Esophagus squamous epithelium (tissue), 5 donors: ENCODE measurements around the gene PKHD1. TPM values are rescaled to one million over a fixed set of nuclear protein-coding genes. Genes with fewer than 3 reads are reported as not detected.

Experiments
- DNase-seq: peaks from one replicate; lab custom pipeline; 2025; lab: John Stamatoyannopoulos, UW
- H3K27ac ChIP-seq, 4 donors: fragments of 200-600 bp; sonication (generic); one replicate each; pipeline ENCODE4 v1.5.1; 2016 to 2019; ENCODE audit warnings: mild to moderate bottlenecking in 1 of 4
- H3K27me3 ChIP-seq, 4 donors: fragments of 200-600 bp; sonication (generic); 1 replicate in 3 of 4; 2 replicates in 1 of 4; pipeline versions ENCODE4 v1.5.1 to v1.6.0; 2017 to 2021; ENCODE audit warnings: antibody characterized with exemption in 1 of 4
- H3K36me3 ChIP-seq, 3 donors: fragments of 200-600 bp; sonication (generic); one replicate each; pipeline ENCODE4 v1.5.1; 2016 to 2019
- H3K4me1 ChIP-seq, 3 donors: fragments of 200-600 bp; sonication (generic); one replicate each; pipeline ENCODE4 v1.5.1; 2017 to 2019
- H3K4me3 ChIP-seq, 4 donors: fragments of 200-600 bp; sonication (generic); 1 replicate in 3 of 4; 2 replicates in 1 of 4; pipeline ENCODE4 v1.5.1; 2016 to 2019; ENCODE audit warnings: mild to moderate bottlenecking in 2 of 4, moderate library complexity in 1 of 4
- H3K9me3 ChIP-seq, 3 donors: fragments of 200-600 bp; sonication (generic); one replicate each; pipeline ENCODE4 v1.5.1; 2016 to 2019
- POLR2A ChIP-seq, 4 donors: fragments of 450-650 bp; IDR thresholded peaks; one replicate each; pipeline ENCODE4 v1.6.1; 2017; ENCODE audit warnings: antibody characterized with exemption in 4 of 4, mild to moderate bottlenecking in 4 of 4, moderate library complexity in 3 of 4
- WGBS, 2 donors: methylation state at CpG; one replicate each; pipeline ENCODE4 v1.1.5; 2018; 5-methylcytosine and 5-hydroxymethylcytosine counted together
- intact Hi-C: fragments of 100-400 bp; cut with DNase I; formaldehyde crosslinking; loops from one replicate; pipeline ENCODE4 v1.15.0; 2022
- total RNA-seq, 4 donors: library from RNA; depleted of rRNA; stranded (reverse); fragments of >200 nt; gene quantifications; one replicate each; pipeline ENCODE4 v1.1.0, GENCODE V29; 2016
- TF ChIP-seq, protein P1 (sequence below), 6 experiments: fragments of 450-650 bp in 4 of 6; fragments of 200-600 bp in 2 of 6; sonication (generic) in 2 of 6; IDR thresholded peaks; one replicate each; pipeline ENCODE4 v1.5.1; 2016 to 2019; ENCODE audit warnings: antibody characterized with exemption in 6 of 6, mild to moderate bottlenecking in 4 of 6, moderate library complexity in 4 of 6
- donor health status: DM: yes; HTN: yes; CAD: no.

The PKHD1 gene
- total RNA-seq, 4 donors from 2014 or later, result 0.04 TPM; not detected in 3

- H3K9me3 ChIP-seq, result no peaks in the 10 kb centered on the region
- TF ChIP-seq, protein P1, sequence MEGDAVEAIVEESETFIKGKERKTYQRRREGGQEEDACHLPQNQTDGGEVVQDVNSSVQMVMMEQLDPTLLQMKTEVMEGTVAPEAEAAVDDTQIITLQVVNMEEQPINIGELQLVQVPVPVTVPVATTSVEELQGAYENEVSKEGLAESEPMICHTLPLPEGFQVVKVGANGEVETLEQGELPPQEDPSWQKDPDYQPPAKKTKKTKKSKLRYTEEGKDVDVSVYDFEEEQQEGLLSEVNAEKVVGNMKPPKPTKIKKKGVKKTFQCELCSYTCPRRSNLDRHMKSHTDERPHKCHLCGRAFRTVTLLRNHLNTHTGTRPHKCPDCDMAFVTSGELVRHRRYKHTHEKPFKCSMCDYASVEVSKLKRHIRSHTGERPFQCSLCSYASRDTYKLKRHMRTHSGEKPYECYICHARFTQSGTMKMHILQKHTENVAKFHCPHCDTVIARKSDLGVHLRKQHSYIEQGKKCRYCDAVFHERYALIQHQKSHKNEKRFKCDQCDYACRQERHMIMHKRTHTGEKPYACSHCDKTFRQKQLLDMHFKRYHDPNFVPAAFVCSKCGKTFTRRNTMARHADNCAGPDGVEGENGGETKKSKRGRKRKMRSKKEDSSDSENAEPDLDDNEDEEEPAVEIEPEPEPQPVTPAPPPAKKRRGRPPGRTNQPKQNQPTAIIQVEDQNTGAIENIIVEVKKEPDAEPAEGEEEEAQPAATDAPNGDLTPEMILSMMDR (IDR thresholded peaks at IDR 0.05), result no peak
- no peak for TF ChIP-seq POLR2A (IDR thresholded peaks at IDR 0.05)
- WGBS, 2 donors, result 33 to 44% methylated on average over 1 of the region's 1 CpG
- H3K27ac ChIP-seq, result no peak overlapping the region
- no peak for DNase-seq
- no peaks in the 10 kb centered on the region for H3K4me1 ChIP-seq
- no peak overlapping the region for H3K4me3 ChIP-seq
- intact Hi-C loops, result no loop called here
- H3K36me3 ChIP-seq, result no peaks in the 10 kb centered on the region
- H3K27me3 ChIP-seq, result no peaks in the 10 kb centered on the region
Observed at GRCh38 chr6:51620971-51621370, 466.4 kb downstream of the PKHD1 start.

GRCh38 chr6:51619042-51619799, 468.2 kb downstream of the PKHD1 start:
- Histone ChIP-seq H3K36me3 (no peaks in the 10 kb centered on the region), H3K9me3 (no peaks in the 10 kb centered on the region), H3K4me1 (no peaks in the 10 kb centered on the region), H3K27ac (no peak overlapping the region), H3K4me3 (no peak overlapping the region), H3K27me3 (no peaks in the 10 kb centered on the region)
- DNase-seq, result no peak
- 68 to 73% methylated on average over 6 of the region's 6 CpGs for WGBS, 2 donors
- TF ChIP-seq POLR2A (IDR thresholded peaks at IDR 0.05), result no peak
- TF ChIP-seq, protein P1 (IDR thresholded peaks at IDR 0.05), result no peak
- intact Hi-C loops, result no loop called here

DNA sequence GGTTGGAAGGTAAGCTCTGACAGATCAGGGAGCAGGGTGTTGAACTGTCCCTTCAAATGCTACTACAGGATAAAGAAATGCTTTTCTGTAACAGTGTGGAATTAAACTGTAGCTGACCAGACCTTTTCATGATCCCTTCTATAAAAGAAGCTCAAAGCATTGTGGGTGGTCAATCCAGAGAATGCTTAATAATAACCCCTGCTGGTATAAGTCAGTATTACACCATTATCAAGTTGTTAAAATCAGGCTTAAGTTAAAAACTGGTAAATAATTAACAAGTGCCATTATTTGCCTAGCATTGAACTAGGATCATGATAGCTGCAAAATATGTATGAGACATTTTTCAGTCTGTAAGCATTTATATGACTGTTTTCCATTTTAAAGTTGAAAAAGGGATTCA, 468.9 kb downstream of the PKHD1 start:
- Histone ChIP-seq H3K4me3 (no peak overlapping the region), H3K27me3 (no peaks in the 10 kb centered on the region), H3K27ac (no peak overlapping the region), H3K4me1 (no peaks in the 10 kb centered on the region), H3K36me3 (no peaks in the 10 kb centered on the region), H3K9me3 (no peaks in the 10 kb centered on the region)
- intact Hi-C loops, result no loop called here
- TF ChIP-seq, protein P1 (IDR thresholded peaks at IDR 0.05), result peak in 5 of 6 experiments; percentile 14 to 42 (median 25)
- no peak for TF ChIP-seq POLR2A (IDR thresholded peaks at IDR 0.05)
- DNase-seq, result no peak

- TF ChIP-seq POLR2A (IDR thresholded peaks at IDR 0.05), result no peak
- TF ChIP-seq, protein P1 (IDR thresholded peaks at IDR 0.05), result no peak
- intact Hi-C loops, result no loop called here
- no peak for DNase-seq
- Histone ChIP-seq H3K27me3 (no peaks in the 10 kb centered on the region), H3K4me1 (no peaks in the 10 kb centered on the region), H3K36me3 (no peaks in the 10 kb centered on the region), H3K9me3 (no peaks in the 10 kb centered on the region), H3K4me3 (no peak overlapping the region), H3K27ac (no peak overlapping the region)
- 28 to 33% methylated on average over 2 of the region's 2 CpGs for WGBS, 2 donors
Observed at GRCh38 chr6:51617751-51618150, 469.7 kb downstream of the PKHD1 start.

GRCh38 chr6:51616243-51616642, 471.2 kb downstream of the PKHD1 start:
- H3K27me3 ChIP-seq, result no peaks in the 10 kb centered on the region
- DNase-seq, result no peak
- H3K4me1 ChIP-seq, result no peaks in the 10 kb centered on the region
- TF ChIP-seq, protein P1 (IDR thresholded peaks at IDR 0.05), result no peak
- no peak for TF ChIP-seq POLR2A (IDR thresholded peaks at IDR 0.05)
- H3K36me3 ChIP-seq, result no peaks in the 10 kb centered on the region
- H3K9me3 ChIP-seq, result no peaks in the 10 kb centered on the region
- intact Hi-C loops, result no loop called here
- no peak overlapping the region for H3K4me3 ChIP-seq
- 12 to 37% methylated on average over 1 of the region's 1 CpG for WGBS, 2 donors
- H3K27ac ChIP-seq, result no peak overlapping the region
